Neural progenitor cell (in vitro differentiated cells): ENCODE data around the gene MICAL2.

Experiments
- EZH2 ChIP-seq: fragments of 200-600 bp; sonication (generic); IDR thresholded peaks from 2 replicates; pipeline ENCODE4 v1.6.1; 2017; ENCODE audit warnings: antibody characterized with exemption, mild to moderate bottlenecking, moderate library complexity
- TF ChIP-seq, protein P1 (sequence below): fragments of 200-600 bp; sonication (generic); IDR thresholded peaks from 2 replicates; pipeline ENCODE4 v1.5.1; 2017; ENCODE audit warnings: antibody characterized with exemption, mild to moderate bottlenecking

DNA sequence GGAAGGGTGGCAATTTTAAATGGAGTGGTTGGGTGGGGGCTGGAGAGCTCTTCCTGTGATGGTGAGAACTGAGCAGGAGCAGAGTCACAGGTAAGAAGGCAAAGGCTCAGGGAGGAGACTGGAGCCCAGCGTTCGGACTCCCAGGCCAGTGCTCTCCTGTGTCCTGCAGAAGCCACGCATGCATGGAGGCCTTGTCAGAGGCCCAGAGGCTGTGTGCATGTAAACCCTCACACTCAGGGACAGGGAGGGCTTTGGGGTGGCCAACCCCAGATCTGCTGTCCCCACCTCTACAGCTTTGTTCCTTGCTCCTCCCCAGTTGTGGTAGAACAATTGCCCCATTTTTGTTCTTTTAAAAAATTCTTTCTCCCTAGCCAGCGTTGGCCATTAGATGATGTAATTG, 136.6 kb downstream of the MICAL2 start:
- TF ChIP-seq, protein P1, sequence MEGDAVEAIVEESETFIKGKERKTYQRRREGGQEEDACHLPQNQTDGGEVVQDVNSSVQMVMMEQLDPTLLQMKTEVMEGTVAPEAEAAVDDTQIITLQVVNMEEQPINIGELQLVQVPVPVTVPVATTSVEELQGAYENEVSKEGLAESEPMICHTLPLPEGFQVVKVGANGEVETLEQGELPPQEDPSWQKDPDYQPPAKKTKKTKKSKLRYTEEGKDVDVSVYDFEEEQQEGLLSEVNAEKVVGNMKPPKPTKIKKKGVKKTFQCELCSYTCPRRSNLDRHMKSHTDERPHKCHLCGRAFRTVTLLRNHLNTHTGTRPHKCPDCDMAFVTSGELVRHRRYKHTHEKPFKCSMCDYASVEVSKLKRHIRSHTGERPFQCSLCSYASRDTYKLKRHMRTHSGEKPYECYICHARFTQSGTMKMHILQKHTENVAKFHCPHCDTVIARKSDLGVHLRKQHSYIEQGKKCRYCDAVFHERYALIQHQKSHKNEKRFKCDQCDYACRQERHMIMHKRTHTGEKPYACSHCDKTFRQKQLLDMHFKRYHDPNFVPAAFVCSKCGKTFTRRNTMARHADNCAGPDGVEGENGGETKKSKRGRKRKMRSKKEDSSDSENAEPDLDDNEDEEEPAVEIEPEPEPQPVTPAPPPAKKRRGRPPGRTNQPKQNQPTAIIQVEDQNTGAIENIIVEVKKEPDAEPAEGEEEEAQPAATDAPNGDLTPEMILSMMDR: no peak
- no peak for TF ChIP-seq EZH2
